HEK293 (cell line): ENCODE data around the gene NRP2.

Source experiments
- CTCF ChIA-PET: fragments of 350-600 bp; formaldehyde crosslinking; extraction: SDS; loops from one replicate; lab custom pipeline; 2021; ENCODE audit warnings: antibody characterized with exemption; lab: Yijun Ruan, JAX
- POLR2A ChIA-PET: fragments of 300-600 bp; formaldehyde crosslinking; extraction: SDS; loops from one replicate; lab custom pipeline; 2020; ENCODE audit warnings: antibody characterized with exemption, inconsistent platforms; lab: Yijun Ruan, JAX
- H3K27ac ChIP-seq: fragments of 200-500 bp; sonication (Bioruptor generic); 2 replicates; pipeline ENCODE4 v1.5.1; 2014; ENCODE audit warnings: low read depth, low read length, control low read depth, inconsistent platforms; ENCODE audit errors: extremely low read depth
- H3K36me3 ChIP-seq, 2 experiments: fragments of 200-500 bp in 1 of 2; sonication (Bioruptor generic) in 1 of 2; 1 replicate in 1 of 2; 2 replicates in 1 of 2; pipeline ENCODE4 v1.5.1; 2014 to 2017; ENCODE audit warnings: inconsistent platforms in 2 of 2, low read length in 2 of 2; ENCODE audit not compliant: control insufficient read depth in 2 of 2, insufficient read depth in 1 of 2
- H3K4me1 ChIP-seq: fragments of 200-500 bp; sonication (Bioruptor generic); 2 replicates; pipeline ENCODE4 v1.5.1; 2014; ENCODE audit warnings: mild to moderate bottlenecking, low read length, inconsistent platforms; ENCODE audit not compliant: control insufficient read depth, insufficient read depth
- H3K4me3 ChIP-seq: 2 replicates; pipeline ENCODE4 v1.5.1; 2011; ENCODE audit warnings: low read depth, mild to moderate bottlenecking, control low read depth, low read length, moderate library complexity
- H3K9me3 ChIP-seq: fragments of 200-500 bp; sonication (Bioruptor generic); 2 replicates; pipeline ENCODE4 v1.5.1; 2014; ENCODE audit warnings: low read depth, low read length, inconsistent platforms; ENCODE audit not compliant: control insufficient read depth, insufficient read depth
- IKZF3 ChIP-seq: fragments of 450-650 bp; IDR thresholded peaks from 2 replicates; pipeline ENCODE4 v1.5.0; 2018; ENCODE audit warnings: missing biosample characterization, mild to moderate bottlenecking, missing genetic modification characterization, moderate library complexity
- KLF16 ChIP-seq: fragments of 450-650 bp; formaldehyde crosslinking; IDR thresholded peaks from 2 replicates; pipeline ENCODE4 v1.5.1; 2017; ENCODE audit warnings: missing biosample characterization, missing genetic modification characterization
- REPIN1 ChIP-seq: fragments of 450-650 bp; formaldehyde crosslinking; IDR thresholded peaks from 2 replicates; pipeline ENCODE4 v1.5.1; 2017; ENCODE audit warnings: missing biosample characterization, missing genetic modification characterization, low read depth
- ZBTB7A ChIP-seq: fragments of 450-650 bp; formaldehyde crosslinking; IDR thresholded peaks from 2 replicates; pipeline ENCODE4 v1.5.1; 2016; ENCODE audit warnings: low read depth, missing biosample characterization, missing genetic modification characterization
- ZFP3 ChIP-seq: fragments of 450-650 bp; formaldehyde crosslinking; IDR thresholded peaks from 2 replicates; pipeline ENCODE4 v1.5.1; 2016; ENCODE audit warnings: low read depth, missing biosample characterization, missing genetic modification characterization
- ZNF140 ChIP-seq: fragments of 450-650 bp; formaldehyde crosslinking; IDR thresholded peaks from 2 replicates; pipeline ENCODE4 v1.5.1; 2016; ENCODE audit warnings: missing biosample characterization, missing genetic modification characterization
- ZNF174 ChIP-seq: fragments of 450-650 bp; formaldehyde crosslinking; IDR thresholded peaks from 2 replicates; pipeline ENCODE4 v1.5.0; 2017; ENCODE audit warnings: missing biosample characterization, mild to moderate bottlenecking, missing genetic modification characterization
- ZNF202 ChIP-seq: fragments of 450-650 bp; formaldehyde crosslinking; IDR thresholded peaks from 2 replicates; pipeline ENCODE4 v1.5.1; 2016; ENCODE audit warnings: missing biosample characterization, missing genetic modification characterization, borderline replicate concordance
- ZNF223 ChIP-seq: fragments of 450-650 bp; formaldehyde crosslinking; IDR thresholded peaks from 2 replicates; pipeline ENCODE4 v1.5.1; 2016; ENCODE audit warnings: missing biosample characterization, missing genetic modification characterization
- ZNF239 ChIP-seq: fragments of 450-650 bp; formaldehyde crosslinking; IDR thresholded peaks from 2 replicates; pipeline ENCODE4 v1.5.1; 2016; ENCODE audit warnings: missing biosample characterization, missing genetic modification characterization
- ZNF266 ChIP-seq: fragments of 450-650 bp; formaldehyde crosslinking; IDR thresholded peaks from 2 replicates; pipeline ENCODE4 v1.5.1; 2016; ENCODE audit warnings: missing biosample characterization, missing genetic modification characterization, low read depth
- ZNF292 ChIP-seq: fragments of 450-650 bp; formaldehyde crosslinking; IDR thresholded peaks from 2 replicates; pipeline ENCODE4 v1.5.1; 2016; ENCODE audit warnings: low read depth, missing biosample characterization, missing genetic modification characterization, borderline replicate concordance
- ZNF404 ChIP-seq: fragments of 450-650 bp; formaldehyde crosslinking; IDR thresholded peaks from 2 replicates; pipeline ENCODE4 v1.5.1; 2017; ENCODE audit warnings: missing biosample characterization, missing genetic modification characterization
- ZNF510 ChIP-seq: fragments of 450-650 bp; formaldehyde crosslinking; IDR thresholded peaks from 2 replicates; pipeline ENCODE4 v1.5.1; 2018; ENCODE audit warnings: mild to moderate bottlenecking, missing genetic modification characterization, missing biosample characterization; ENCODE audit not compliant: insufficient replicate concordance
- ZNF514 ChIP-seq: fragments of 450-650 bp; formaldehyde crosslinking; IDR thresholded peaks from 2 replicates; pipeline ENCODE4 v1.5.1; 2016; ENCODE audit warnings: missing biosample characterization, missing genetic modification characterization
- ZNF548 ChIP-seq: fragments of 450-650 bp; formaldehyde crosslinking; IDR thresholded peaks from 2 replicates; pipeline ENCODE4 v1.5.1; 2016; ENCODE audit warnings: missing biosample characterization, missing genetic modification characterization
- ZNF558 ChIP-seq: fragments of 450-650 bp; formaldehyde crosslinking; IDR thresholded peaks from 2 replicates; pipeline ENCODE4 v1.5.1; 2016; ENCODE audit warnings: missing biosample characterization, missing genetic modification characterization
- ZNF629 ChIP-seq: fragments of 450-650 bp; formaldehyde crosslinking; IDR thresholded peaks from 2 replicates; pipeline ENCODE4 v1.5.1; 2017; ENCODE audit warnings: missing biosample characterization, missing genetic modification characterization
- ZNF791 ChIP-seq: fragments of 450-650 bp; formaldehyde crosslinking; IDR thresholded peaks from 2 replicates; pipeline ENCODE4 v1.5.1; 2016; ENCODE audit warnings: missing biosample characterization, missing genetic modification characterization
- ZSCAN16 ChIP-seq: fragments of 450-650 bp; formaldehyde crosslinking; IDR thresholded peaks from 2 replicates; pipeline ENCODE4 v1.5.1; 2016; ENCODE audit warnings: missing biosample characterization, missing genetic modification characterization
- TF ChIP-seq, protein P1 (sequence below): fragments of 450-650 bp; IDR thresholded peaks from 2 replicates; pipeline ENCODE4 v1.5.1; 2018; ENCODE audit warnings: missing biosample characterization, mild to moderate bottlenecking, missing genetic modification characterization
- TF ChIP-seq, protein P2 (sequence below): fragments of 450-650 bp; formaldehyde crosslinking; IDR thresholded peaks from 2 replicates; pipeline ENCODE4 v1.5.1; 2016; ENCODE audit warnings: missing biosample characterization, missing genetic modification characterization

Gene NRP2

DNA sequence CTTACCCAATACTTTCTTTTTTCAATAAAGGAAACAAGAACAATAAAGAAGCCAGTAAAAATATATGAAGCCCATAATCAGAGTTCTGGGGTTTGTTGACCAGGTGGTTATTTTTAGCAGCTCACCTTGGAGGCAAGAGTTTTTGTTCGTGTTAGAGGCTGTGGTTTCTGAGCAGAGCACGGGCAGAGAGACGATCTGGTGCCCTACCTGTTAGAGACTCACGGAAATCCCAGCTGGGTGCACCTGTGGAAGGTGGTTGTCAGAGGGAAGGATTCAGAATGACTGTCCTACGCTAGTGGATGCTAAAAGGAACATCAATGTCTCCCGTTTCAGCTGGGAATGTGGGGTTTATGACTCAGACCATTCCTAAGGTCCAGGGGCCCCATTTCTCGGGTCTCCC is 87.6 kb downstream of the NRP2 start (continued):
- TF ChIP-seq ZNF266 (no peak), ZNF558 (tag by site-specific recombination) (no peak), ZSCAN16 (tag by site-specific recombination) (no peak), ZNF629 (tag by site-specific recombination) (no peak), ZFP3 (tag by site-specific recombination) (no peak), ZNF548 (tag by site-specific recombination) (no peak), ZNF791 (tag by site-specific recombination) (no peak), ZNF292 (tag by site-specific recombination) (no peak)
- TF ChIP-seq, protein P1, sequence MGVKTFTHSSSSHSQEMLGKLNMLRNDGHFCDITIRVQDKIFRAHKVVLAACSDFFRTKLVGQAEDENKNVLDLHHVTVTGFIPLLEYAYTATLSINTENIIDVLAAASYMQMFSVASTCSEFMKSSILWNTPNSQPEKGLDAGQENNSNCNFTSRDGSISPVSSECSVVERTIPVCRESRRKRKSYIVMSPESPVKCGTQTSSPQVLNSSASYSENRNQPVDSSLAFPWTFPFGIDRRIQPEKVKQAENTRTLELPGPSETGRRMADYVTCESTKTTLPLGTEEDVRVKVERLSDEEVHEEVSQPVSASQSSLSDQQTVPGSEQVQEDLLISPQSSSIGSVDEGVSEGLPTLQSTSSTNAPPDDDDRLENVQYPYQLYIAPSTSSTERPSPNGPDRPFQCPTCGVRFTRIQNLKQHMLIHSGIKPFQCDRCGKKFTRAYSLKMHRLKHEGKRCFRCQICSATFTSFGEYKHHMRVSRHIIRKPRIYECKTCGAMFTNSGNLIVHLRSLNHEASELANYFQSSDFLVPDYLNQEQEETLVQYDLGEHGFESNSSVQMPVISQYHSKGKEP (tag by site-specific recombination): no peak
- TF ChIP-seq, protein P2, sequence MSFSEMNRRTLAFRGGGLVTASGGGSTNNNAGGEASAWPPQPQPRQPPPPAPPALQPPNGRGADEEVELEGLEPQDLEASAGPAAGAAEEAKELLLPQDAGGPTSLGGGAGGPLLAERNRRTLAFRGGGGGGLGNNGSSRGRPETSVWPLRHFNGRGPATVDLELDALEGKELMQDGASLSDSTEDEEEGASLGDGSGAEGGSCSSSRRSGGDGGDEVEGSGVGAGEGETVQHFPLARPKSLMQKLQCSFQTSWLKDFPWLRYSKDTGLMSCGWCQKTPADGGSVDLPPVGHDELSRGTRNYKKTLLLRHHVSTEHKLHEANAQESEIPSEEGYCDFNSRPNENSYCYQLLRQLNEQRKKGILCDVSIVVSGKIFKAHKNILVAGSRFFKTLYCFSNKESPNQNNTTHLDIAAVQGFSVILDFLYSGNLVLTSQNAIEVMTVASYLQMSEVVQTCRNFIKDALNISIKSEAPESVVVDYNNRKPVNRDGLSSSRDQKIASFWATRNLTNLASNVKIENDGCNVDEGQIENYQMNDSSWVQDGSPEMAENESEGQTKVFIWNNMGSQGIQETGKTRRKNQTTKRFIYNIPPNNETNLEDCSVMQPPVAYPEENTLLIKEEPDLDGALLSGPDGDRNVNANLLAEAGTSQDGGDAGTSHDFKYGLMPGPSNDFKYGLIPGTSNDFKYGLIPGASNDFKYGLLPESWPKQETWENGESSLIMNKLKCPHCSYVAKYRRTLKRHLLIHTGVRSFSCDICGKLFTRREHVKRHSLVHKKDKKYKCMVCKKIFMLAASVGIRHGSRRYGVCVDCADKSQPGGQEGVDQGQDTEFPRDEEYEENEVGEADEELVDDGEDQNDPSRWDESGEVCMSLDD: no peak
- TF ChIP-seq, all 188 proteins: peak for 0

DNA sequence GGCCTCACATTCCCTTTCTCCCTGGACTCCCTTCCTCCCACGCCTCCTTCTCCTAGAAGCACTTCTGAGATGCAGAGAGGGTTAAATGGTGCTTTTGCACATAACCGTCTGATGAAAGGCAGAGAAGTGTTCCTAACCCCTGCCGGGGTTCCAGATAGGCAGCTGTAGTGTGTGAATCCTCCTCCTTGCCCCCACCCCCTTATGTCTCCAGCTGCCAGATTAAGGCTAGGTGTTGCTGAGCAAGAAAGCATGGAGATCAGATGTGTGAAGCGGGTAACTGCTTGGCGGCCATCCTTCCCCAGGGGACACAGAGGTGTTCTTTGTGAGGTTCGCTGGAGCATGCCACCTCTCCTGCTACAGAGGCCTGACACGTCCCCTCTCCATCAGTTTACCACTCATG is 88.3 kb downstream of the NRP2 start:
- H3K4me1 ChIP-seq: peaks cover 3% of the 10 kb centered on the region; the same call in 1 of the 2 replicates
- H3K36me3 ChIP-seq: peaks cover 0 to 9% of the 10 kb centered on the region in 2 experiments; a peak in 1 of 3 replicates
- CTCF ChIA-PET: interaction anchor here (0.7 to 1.9 kb wide), 2 partner anchors 156 to 1463 kb away, joined by 3 to 9 read pairs; no protein-coding TSS in a partner anchor
- TF ChIP-seq REPIN1 (tag by site-specific recombination): no peak
- TF ChIP-seq ZNF174 (tag by site-specific recombination): no peak
- TF ChIP-seq IKZF3 (tag by site-specific recombination): no peak
- no peak for TF ChIP-seq ZNF202 (tag by site-specific recombination)
- TF ChIP-seq ZNF510 (tag by site-specific recombination): no peak
- no peak for TF ChIP-seq ZNF223 (tag by site-specific recombination)
- no peak for TF ChIP-seq KLF16 (tag by site-specific recombination)
- TF ChIP-seq ZNF404 (tag by site-specific recombination): no peak
- TF ChIP-seq ZNF140 (tag by site-specific recombination): no peak
- TF ChIP-seq ZNF514 (tag by site-specific recombination): no peak
- H3K9me3 ChIP-seq: no peaks in the 10 kb centered on the region
- H3K4me3 ChIP-seq: no peak overlapping the region
- H3K27ac ChIP-seq: no peak overlapping the region
- POLR2A ChIA-PET: no interaction called here

DNA sequence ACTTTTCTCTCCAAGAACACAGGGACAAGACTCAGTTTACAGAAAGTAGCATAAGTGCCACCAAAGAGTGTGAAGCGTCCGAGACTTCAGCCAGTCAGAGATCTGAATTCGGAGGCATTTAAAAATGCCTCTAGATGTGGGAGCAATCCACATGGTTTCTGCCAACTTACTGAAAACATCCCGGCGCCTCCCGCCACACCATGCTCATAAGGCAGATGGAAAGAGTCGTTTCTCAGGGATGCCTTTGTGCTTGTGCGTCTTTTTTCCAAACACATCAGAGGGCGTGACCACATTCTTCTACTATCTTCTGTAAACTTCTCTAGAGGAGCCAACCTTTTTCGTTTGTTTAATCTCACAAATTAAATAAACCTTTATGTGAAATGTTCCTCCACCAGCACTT is 88.7 kb downstream of the NRP2 start:
- POLR2A ChIA-PET: no interaction called here
- H3K36me3 ChIP-seq: peaks cover 0 to 9% of the 10 kb centered on the region in 2 experiments; a peak in 1 of 3 replicates
- H3K4me3 ChIP-seq: no peak overlapping the region
- TF ChIP-seq ZNF239 (tag by site-specific recombination) (no peak), ZBTB7A (tag by site-specific recombination) (no peak)
- CTCF ChIA-PET: interaction anchor here (0.7 to 1.9 kb wide), 2 partner anchors 155 to 1464 kb away, joined by 3 to 9 read pairs; no protein-coding TSS in a partner anchor
- H3K9me3 ChIP-seq: no peaks in the 10 kb centered on the region
- peaks cover 3% of the 10 kb centered on the region; the same call in 1 of the 2 replicates for H3K4me1 ChIP-seq
- H3K27ac ChIP-seq: no peak overlapping the region
